ENCODE results near the gene TMEM81. TPM values are rescaled to one million over a fixed set of nuclear protein-coding genes. Genes with fewer than 3 reads are reported as not detected.

TMEM81 gene
- total and polyA plus RNA-seq, 10 of the 15 experiments (the other 5 are each of a cell fraction or from before 2014, with no cell fraction given): 0.62 to 2.2 (median 1.1) TPM

DNA sequence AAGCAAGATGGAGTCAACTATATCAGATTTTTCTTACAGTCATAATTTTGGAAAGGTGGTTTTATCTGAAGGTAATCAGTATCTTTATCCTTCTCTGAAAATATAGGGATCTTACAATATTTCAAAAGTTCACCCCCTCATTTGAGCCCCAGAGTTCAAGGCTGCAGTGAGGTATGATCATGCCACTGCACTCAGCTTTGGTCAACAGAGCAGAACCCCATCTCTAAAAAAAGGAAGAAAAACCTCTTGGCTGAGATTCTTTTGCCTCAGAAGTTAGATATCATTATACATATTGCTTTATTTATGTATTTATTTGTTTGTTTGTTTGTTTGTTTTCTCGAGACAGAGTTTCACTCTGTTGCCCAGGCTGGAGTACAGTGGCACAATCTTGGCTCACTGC lies 49.0 kb upstream of the TMEM81 start:
- no TSS peak for BruUV-seq (replicated peaks)
- no peaks in the 10 kb centered on the region for H3K9me3 ChIP-seq (replicated peaks; ENCODE audit: control insufficient read depth, insufficient read depth, low read length)
- no peaks in the 10 kb centered on the region for H3K27me3 ChIP-seq (replicated peaks in 1 of 2; ENCODE audit: control insufficient read depth in 2 of 2, insufficient read depth in 2 of 2, low read length in 1 of 2)
- H3K27ac ChIP-seq (ENCODE audit: control insufficient read depth, insufficient read depth): no peak overlapping the region
- FAIRE-seq (no peak), ATAC-seq (no peak), DNase-seq (ENCODE audit: low read depth, low spot score) (no peak)
- POLR2A ChIA-PET: no interaction called here
- intact Hi-C loops (cut with micrococcal nuclease; ENCODE audit: unreplicated experiment) (no loop called here), in situ Hi-C loops (cut with MboI) (no loop called here)
- no peak overlapping the region for H3K9ac ChIP-seq (ENCODE audit: control insufficient read depth, insufficient read depth, low read length)
- H3K4me3 ChIP-seq: no peak overlapping the region
- no peak overlapping the region for H3K4me2 ChIP-seq (ENCODE audit: control insufficient read depth, insufficient read depth)
- CTCF ChIA-PET: interaction anchor here (1.6 to 4.8 kb wide), 3 partner anchors 8 to 123 kb away, joined by 5 to 23 read pairs (median 23); partner anchors contain the start of gene RBBP5
- no peak for TF ChIP-seq ZNF384 (IDR thresholded peaks at IDR 0.05; ENCODE audit: borderline replicate concordance, low read depth, low read length)
- TF ChIP-seq PAX5 (IDR thresholded peaks at IDR 0.05; ENCODE audit: borderline replicate concordance, low read depth, low read length): 0 out of 2 replicates have a peak, but pooled peaks have one; percentile 18
- no peaks in the 10 kb centered on the region for H3K79me2 ChIP-seq (ENCODE audit: control insufficient read depth, insufficient read depth, low read length)
- no peaks in the 10 kb centered on the region for H4K20me1 ChIP-seq (ENCODE audit: control insufficient read depth, insufficient read depth)
- H3K4me1 ChIP-seq (ENCODE audit: control insufficient read depth, insufficient read depth, low read length): peaks cover 2% of the 10 kb centered on the region; the same call in 1 of the 2 replicates
- RAD21 ChIA-PET (ENCODE audit: unreplicated experiment): no interaction called here
- no peak overlapping the region for H2AFZ ChIP-seq (ENCODE audit: control insufficient read depth, low read depth, low read length)
- H3K36me3 ChIP-seq (ENCODE audit: control insufficient read depth in 2 of 2, insufficient read depth in 2 of 2, low read length in 1 of 2): no peaks in the 10 kb centered on the region
- SMC1A ChIA-PET (ENCODE audit: uncharacterized antibody, unreplicated experiment): interaction anchor here (1.1 to 2.0 kb wide), 5 partner anchors 8 to 122 kb away, joined by 3 to 6 read pairs (median 3); partner anchors contain the start of gene RBBP5
- 0% methylated on average over 1 of the region's 1 CpG for WGBS (ENCODE audit: insufficient coverage, insufficient replicate concordance, low lambda C conversion rate, missing lambda C conversion rate)

DNA sequence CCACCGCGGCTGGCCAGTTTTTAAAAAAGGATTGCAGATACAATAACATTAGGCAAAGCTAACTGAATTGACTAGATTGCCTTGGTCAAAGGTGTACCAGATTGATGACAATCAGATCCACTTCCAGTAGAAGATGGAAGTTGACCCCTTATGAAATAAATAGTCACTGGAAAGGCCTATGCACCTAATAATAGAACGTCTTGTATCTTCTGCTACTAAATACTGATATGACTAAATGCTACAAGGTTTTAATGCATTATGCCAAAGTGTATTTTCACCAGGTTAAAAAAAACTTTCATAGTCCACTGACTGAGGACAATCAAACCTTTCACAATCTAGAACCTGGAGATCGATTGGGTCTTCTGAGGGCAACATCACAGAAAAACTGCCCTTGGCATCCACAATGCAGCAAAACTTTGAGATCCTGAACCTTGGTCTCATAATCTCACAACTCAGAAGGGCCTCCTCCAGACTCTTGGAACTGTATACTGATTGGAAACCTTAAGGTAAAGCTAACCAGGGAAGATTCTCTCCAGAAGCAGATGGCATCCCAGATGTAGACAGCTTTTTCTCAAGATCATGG lies 45.3 kb upstream of the TMEM81 start:
- H3K4me1 ChIP-seq (ENCODE audit: control insufficient read depth, insufficient read depth, low read length): no peaks in the 10 kb centered on the region; the same call in 1 of the 2 replicates
- ChIA-PET SMC1A (ENCODE audit: uncharacterized antibody, unreplicated experiment) (interaction anchor here (1.4 kb wide), 1 partner anchor 20 kb away, joined by 4 read pairs; no protein-coding TSS in a partner anchor), POLR2A (no interaction called here), RAD21 (ENCODE audit: unreplicated experiment) (interaction anchor here (1.0 kb wide), 1 partner anchor 68 kb away, joined by 3 read pairs; no protein-coding TSS in a partner anchor), CTCF (interaction anchor here (1.2 to 11.3 kb wide), 4 partner anchors 11 to 206 kb away, joined by 5 to 88 read pairs (median 15); no protein-coding TSS in a partner anchor)
- intact Hi-C loops (cut with micrococcal nuclease; ENCODE audit: unreplicated experiment): no loop called here
- ATAC-seq (no peak), DNase-seq (ENCODE audit: low read depth, low spot score) (no peak), FAIRE-seq (no peak)
- H3K36me3 ChIP-seq (ENCODE audit: control insufficient read depth in 2 of 2, insufficient read depth in 2 of 2, low read length in 1 of 2): no peaks in the 10 kb centered on the region
- no peaks in the 10 kb centered on the region for H3K9me3 ChIP-seq (replicated peaks; ENCODE audit: control insufficient read depth, insufficient read depth, low read length)
- H3K4me2 ChIP-seq (ENCODE audit: control insufficient read depth, insufficient read depth): no peak overlapping the region
- in situ Hi-C loops (cut with MboI): no loop called here
- H3K9ac ChIP-seq (ENCODE audit: control insufficient read depth, insufficient read depth, low read length): no peak overlapping the region
- no peak overlapping the region for H2AFZ ChIP-seq (ENCODE audit: control insufficient read depth, low read depth, low read length)
- H3K79me2 ChIP-seq (ENCODE audit: control insufficient read depth, insufficient read depth, low read length): no peaks in the 10 kb centered on the region
- 50% methylated on average over 4 of the region's 4 CpGs for WGBS (ENCODE audit: insufficient coverage, insufficient replicate concordance, low lambda C conversion rate, missing lambda C conversion rate)
- H3K4me3 ChIP-seq: no peak overlapping the region
- no peaks in the 10 kb centered on the region for H3K27me3 ChIP-seq (replicated peaks in 1 of 2; ENCODE audit: control insufficient read depth in 2 of 2, insufficient read depth in 2 of 2, low read length in 1 of 2)
- no peaks in the 10 kb centered on the region for H4K20me1 ChIP-seq (ENCODE audit: control insufficient read depth, insufficient read depth)
- H3K27ac ChIP-seq (ENCODE audit: control insufficient read depth, insufficient read depth): no peak overlapping the region
- no TSS peak for BruUV-seq (replicated peaks)
- no peak for TF ChIP-seq HDGF (IDR thresholded peaks at IDR 0.05)

All from GM12878 (cell line).